Measurements from ENCODE around the gene ORM2.

The ORM2 gene

GRCh38 chr9:114294664-114295063, 35.0 kb upstream of the ORM2 start:
- DNase-seq (ENCODE audit: low read depth, low spot score): no peak

GRCh38 chr9:114296338-114296737, 33.3 kb upstream of the ORM2 start:
- no peak for DNase-seq (ENCODE audit: low read depth, low spot score)

DNA sequence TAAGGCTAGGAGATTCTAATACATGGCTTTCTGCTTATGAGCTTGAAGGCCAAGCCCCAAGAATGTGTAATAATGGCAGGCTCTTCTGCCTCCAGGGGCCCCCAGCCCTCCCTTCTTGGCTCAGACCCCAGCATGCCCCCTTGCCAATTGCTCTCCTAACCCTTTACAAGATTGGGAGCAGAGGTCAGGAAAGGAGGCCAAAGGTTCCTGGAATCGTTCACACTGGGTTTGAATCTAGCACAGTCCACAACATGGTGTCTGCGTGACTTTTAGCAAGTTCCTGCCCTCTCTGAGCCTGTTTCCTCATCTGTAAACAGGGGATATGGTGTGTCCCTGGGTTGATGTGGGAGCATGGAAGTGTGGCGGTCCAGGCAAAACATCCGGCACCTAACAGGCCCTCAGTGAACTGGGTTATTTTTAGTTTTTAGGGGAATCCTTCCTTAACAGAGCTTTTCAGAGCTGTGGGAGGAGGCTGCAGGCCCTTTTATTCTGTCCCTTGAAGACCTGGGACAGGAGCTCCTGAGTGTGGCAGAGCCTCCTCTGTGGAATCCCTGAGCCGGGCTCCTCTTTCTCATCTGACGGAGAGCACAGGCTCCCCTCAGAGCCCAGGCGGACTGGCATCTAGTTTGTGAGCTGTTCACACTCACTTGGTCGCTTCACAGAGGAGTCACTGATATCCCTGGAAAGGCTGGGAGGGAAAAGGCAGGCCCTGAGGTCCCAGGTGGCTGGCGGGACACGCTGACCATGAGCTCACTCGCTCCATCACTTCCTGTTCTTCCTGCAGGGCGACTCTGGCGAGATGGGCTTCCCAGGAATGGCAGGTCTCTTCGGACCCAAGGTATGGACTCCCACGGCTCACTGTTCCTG, 30.1 kb upstream of the ORM2 start:
- no peak for DNase-seq (ENCODE audit: low read depth, low spot score)

DNA sequence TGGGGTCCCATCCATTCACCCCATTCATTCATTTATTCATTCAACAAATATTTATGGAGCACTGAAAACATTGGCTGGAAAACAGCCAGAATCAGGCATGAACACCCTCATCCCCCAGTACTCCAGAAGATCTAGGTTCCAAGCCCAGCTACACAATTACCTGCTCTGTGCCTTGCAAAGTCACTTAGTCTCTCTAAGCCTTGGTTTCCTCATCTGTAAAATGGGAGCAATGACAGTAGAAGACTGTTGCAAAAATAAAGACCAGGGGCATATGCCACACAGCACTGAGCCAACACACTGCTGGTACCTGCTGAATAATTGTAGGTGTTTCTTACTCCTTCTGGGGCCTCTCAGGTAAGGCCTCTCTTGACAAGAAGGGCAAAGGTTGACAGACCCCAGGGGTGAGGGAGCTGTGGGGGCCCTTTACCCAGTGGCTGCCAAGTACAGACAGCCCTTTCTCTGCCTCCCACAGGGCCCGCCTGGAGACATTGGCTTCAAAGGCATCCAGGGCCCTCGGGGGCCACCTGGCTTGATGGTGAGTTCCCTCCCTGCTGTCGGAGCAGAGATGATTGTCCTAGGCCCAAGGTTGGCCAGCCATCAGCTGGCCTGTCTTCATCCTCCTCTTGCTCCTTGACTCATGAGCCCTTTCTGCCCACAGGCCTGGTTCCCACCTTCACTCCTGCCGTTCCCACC, 29.4 kb upstream of the ORM2 start:
- no peak for DNase-seq (ENCODE audit: low read depth, low spot score)

DNA sequence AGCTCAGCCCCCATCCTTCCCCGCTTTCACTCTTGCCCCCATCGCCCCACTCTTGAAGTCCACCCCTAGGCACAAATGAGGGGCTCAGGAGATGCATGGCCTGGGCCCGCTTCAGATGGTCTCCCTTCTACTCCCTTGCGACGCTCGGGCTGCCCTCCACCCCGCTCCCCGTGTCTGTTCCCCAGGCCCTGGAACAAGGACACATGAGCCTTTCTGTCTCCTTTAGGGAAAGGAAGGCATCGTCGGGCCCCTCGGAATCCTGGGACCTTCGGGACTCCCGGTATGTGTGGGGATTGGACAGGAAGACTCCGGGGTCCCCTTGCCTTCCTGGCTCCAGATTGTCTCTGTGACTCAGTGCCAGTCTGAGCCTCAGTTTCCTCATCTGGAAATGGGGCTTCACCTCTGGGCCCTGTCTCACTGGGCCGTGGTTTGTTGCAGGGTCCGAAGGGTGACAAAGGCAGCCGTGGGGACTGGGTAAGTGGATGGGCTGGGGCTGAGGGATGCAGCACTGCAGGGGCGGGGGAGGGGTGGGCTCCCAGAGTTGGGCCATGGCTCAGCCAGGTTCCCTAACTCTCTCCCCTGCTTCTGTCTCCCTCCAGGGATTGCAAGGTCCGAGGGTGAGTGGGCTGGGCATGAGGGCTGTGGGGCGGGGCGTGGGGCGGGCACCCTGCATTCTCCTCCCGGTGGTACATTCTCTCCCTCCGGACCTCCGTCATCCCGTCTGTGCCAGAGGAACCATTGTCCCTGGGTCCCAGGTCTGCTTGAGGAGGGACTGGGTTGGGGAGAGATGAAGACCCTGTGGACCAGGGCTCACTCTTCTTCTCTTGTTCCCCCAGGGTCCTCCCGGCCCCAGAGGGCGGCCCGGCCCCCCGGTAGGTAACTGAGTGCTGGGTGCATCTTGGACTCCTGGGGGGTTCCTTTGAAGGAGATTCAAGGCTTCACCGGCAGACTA, 28.5 kb upstream of the ORM2 start:
- no peak for DNase-seq (ENCODE audit: low read depth, low spot score)

- no peak for DNase-seq (ENCODE audit: low read depth, low spot score)
These were observed 27.7 kb upstream of the ORM2 start for GRCh38 chr9:114301798-114302565.

GRCh38 chr9:114302727-114303126, 26.9 kb upstream of the ORM2 start:
- no peak for DNase-seq (ENCODE audit: low read depth, low spot score)

DNA sequence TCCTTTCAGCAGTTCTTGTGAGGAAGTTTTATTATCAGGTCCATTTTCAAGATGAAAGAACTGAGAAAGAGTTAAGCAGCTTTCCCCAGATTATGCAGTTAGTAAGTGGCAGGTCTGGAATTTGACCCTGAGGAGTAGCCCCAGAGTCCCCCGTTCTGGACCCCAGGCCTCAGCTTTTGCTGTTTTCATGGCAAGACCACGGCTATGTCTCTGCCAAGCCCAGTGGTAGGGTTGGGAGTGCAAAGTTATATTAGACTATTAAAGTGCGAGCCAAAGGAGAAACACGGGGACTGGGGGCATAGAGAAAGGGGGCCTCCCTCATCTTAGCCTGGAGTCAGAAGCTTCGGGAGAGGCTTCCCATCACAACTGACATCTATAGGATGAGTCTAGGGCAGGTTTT, 26.1 kb upstream of the ORM2 start:
- no peak for DNase-seq (ENCODE audit: low read depth, low spot score)

GRCh38 chr9:114303977-114304376, 25.7 kb upstream of the ORM2 start:
- DNase-seq (ENCODE audit: low read depth, low spot score): no peak

GRCh38 chr9:114304416-114305188, 25.1 kb upstream of the ORM2 start:
- DNase-seq (ENCODE audit: low read depth, low spot score): no peak

DNA sequence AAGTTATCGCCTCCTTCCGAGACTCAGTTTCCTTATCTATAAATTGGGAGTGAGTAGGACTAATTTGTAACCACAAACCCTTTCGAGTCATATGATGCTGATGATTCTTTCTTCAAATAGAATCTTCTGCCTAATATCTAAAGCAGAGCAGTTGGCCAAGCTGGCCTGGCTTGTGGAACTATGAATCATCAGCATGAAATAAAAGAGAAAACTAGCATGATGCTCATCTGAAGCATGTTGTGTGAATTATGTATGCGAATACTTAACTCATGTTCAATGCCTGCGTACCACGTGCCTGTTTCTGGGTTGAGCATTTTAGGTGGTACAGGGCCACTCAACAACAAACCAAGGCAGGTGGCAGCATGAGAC, 21.8 kb upstream of the ORM2 start:
- DNase-seq (ENCODE audit: low read depth, low spot score): no peak

DNA sequence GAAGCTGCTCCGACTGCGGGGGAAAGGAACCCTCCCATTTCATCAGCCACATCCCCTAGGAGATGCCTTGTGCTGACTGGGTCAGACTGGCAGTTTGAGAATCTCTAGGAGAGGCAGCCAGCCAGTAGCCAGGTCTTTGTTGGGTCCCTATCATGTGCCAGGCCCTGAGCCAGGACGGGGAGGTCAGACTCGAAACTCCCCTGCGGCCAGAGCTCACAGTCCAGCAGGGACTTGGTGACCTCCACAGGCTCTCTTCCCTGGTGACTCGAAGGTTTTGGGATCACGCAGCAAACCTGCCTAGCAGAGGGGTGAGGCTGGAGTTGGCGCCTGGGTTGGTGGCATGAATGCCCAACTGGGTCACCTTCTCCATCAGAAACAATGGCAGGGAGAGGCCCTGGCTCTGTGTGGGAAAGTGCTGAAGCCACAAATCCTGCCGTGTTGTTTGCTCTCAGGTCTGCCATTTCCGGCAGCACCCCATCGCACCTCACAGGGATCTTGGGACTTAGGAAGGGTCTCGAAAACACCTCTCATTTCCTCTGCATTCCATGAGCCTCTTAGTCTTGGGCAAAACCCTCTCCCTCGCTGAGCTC, 21.2 kb upstream of the ORM2 start:
- DNase-seq (ENCODE audit: low read depth, low spot score): no peak

DNA sequence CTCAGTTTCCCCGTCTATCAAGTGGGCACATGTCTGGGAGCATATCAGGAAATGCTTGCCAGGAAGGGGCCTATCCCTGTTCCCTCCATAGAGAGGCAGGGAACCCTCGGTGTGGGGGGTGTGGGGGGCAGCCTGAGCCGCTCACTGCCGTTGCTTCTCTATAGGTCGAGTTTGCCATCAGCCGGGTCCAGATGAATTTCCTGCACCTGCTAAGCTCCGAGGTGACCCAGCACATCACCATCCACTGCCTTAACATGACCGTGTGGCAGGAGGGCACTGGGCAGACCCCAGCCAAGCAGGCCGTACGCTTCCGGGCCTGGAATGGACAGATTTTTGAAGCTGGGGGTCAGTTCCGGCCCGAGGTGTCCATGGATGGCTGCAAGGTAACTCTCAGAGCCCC, 20.6 kb upstream of the ORM2 start:
- DNase-seq (ENCODE audit: low read depth, low spot score): no peak

DNA sequence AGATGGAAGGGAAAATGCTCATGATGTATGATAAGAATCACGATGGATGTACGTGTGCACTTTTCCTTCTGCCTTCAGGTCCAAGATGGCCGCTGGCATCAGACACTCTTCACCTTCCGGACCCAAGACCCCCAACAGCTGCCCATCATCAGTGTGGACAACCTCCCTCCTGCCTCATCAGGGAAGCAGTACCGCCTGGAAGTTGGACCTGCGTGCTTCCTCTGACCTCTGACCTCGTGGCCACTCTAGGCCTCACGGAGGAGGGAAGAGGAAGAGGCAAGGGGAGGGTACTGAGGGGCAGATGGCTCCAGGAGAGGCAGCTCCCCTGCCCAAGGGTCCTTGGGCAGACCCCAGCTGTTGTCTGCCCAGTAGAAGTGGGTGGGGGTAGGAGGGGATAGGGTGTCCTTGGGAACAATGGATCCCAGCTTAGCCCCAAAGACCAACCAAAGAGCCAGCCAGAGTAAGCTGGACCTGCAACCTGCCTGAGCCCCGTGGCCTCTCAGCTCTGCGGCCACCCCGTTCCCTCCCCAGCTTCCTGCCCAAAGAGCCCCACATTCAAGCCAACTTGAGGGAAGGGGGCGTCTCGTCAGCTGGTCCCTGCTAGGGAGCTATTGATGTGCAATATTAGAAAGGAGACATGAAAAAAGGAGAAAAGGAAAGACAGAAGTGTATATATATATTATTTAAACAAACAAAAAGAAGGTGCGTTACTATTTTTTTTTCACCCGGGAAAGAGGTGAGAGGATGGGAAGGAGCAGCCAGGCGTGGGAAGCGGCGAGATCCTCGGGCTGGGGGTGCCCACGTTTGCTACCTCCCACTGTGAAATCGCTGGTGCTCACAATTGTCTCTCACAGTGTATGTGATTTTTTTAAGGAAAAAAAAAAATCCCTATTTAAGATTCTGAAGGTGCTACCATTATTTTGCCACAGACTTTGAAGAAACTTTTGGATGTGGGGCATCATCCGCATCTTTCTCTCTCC, 18.9 kb upstream of the ORM2 start:
- DNase-seq (ENCODE audit: low read depth, low spot score): no peak

DNA sequence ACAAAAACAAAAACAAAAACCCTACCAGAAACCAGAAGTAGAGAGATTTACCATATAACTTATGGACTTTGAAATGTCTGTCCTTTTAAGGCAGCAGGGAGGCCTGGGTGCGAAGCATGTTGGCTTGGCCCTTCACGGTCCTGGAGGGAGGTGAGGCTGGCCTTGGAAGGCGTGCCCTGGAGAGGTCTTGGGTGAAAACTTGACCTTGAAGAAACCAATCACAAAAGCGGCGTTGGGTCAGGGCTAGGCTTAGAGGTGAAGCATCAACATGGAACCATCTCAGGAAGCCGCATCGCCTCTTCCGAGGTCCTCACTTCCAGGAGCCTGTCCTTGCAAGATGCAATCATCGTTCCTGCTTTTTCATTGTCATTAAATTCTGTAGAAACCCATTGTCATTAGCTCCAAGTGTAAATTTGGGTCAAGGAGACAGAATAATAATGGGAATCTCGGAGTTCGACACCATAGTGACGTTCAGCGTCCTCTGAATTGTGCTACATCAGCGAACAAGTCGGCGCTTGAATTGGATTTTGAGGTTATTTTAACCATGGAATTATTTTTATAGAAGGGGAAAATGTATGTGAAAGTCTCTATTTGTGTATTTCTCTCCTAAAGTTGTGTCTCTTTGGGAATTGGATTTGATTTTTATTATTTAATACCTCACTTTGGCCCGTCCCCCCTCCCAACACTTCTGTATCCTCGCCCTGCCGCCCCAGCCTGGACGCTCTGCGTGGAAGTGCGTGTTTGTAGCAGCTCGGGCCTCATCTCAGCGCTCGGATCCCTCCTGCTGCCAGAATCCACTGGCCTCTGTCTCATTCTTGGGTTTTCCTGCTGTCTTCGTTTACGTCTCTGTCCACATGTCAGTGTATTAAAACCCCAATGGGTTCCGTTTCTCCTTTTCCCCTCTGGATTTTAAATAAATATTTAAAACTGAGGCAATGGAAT, 17.8 kb upstream of the ORM2 start:
- no peak for DNase-seq (ENCODE audit: low read depth, low spot score)

DNA sequence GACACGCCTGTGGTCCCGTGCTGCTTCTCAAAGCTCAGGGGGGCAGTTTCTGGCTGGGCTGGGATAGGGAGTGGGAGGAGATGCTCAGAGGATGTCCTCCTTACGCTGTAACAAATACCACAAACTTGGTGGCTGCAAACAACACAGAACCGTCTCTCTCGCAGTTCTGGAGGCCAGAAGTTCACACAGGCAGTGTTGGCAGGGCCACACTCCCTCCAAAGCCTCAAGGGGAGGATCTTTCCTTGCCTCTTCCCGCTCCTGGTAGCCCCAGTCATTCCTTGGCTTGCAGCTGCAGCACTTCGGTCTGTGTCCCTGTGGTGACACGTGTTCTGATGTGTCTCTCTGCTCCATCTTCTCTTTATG, 17.2 kb upstream of the ORM2 start:
- no peak for DNase-seq (ENCODE audit: low read depth, low spot score)

DNA sequence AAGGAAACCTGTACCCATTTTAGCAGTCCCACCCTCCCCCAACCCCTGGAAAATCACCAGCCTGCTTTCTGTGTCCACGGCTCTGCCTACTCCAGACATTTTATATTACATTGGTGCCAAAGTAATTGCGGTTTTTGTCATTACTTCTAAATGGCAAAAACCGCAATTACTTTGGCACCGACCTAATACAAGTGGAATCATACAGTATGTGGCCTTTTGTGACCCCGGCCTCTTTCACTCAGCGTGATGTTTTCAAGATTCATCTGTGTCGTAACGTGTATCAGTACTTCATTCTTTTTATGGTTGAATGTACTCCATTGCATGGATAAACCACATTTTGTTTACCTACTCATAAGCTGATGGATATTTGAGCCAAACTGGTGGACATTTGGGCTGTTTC, 16.5 kb upstream of the ORM2 start:
- DNase-seq (ENCODE audit: low read depth, low spot score): no peak
